ENCODE results near the gene PTPN1.

The PTPN1 gene

GRCh38 chr20:50509923-50510705, at the start of gene PTPN1 (continued):
- TF ChIP-seq, protein P1, sequence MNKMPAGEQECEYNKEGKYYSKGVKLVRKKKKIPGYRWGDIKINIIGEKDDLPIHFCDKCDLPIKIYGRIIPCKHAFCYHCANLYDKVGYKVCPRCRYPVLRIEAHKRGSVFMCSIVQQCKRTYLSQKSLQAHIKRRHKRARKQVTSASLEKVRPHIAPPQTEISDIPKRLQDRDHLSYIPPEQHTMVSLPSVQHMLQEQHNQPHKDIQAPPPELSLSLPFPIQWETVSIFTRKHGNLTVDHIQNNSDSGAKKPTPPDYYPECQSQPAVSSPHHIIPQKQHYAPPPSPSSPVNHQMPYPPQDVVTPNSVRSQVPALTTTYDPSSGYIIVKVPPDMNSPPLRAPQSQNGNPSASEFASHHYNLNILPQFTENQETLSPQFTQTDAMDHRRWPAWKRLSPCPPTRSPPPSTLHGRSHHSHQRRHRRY (tag by site-specific recombination; IDR thresholded peaks at IDR 0.05): no peak
- peak; percentile 57; the same call in 1 of the 2 replicates for TF ChIP-seq HIC1 (tag by site-specific recombination; IDR thresholded peaks at IDR 0.05)
- peak; percentile 63; the same call in 1 of the 2 replicates for TF ChIP-seq ZNF394 (tag by site-specific recombination; IDR thresholded peaks at IDR 0.05; ENCODE audit: borderline replicate concordance)
- no peak for TF ChIP-seq HOXC10 (CRISPR knock-in tag; IDR thresholded peaks at IDR 0.05)
- TF ChIP-seq ZNF214 (tag by site-specific recombination; IDR thresholded peaks at IDR 0.05; ENCODE audit: borderline replicate concordance): no peak
- TF ChIP-seq, protein P2, sequence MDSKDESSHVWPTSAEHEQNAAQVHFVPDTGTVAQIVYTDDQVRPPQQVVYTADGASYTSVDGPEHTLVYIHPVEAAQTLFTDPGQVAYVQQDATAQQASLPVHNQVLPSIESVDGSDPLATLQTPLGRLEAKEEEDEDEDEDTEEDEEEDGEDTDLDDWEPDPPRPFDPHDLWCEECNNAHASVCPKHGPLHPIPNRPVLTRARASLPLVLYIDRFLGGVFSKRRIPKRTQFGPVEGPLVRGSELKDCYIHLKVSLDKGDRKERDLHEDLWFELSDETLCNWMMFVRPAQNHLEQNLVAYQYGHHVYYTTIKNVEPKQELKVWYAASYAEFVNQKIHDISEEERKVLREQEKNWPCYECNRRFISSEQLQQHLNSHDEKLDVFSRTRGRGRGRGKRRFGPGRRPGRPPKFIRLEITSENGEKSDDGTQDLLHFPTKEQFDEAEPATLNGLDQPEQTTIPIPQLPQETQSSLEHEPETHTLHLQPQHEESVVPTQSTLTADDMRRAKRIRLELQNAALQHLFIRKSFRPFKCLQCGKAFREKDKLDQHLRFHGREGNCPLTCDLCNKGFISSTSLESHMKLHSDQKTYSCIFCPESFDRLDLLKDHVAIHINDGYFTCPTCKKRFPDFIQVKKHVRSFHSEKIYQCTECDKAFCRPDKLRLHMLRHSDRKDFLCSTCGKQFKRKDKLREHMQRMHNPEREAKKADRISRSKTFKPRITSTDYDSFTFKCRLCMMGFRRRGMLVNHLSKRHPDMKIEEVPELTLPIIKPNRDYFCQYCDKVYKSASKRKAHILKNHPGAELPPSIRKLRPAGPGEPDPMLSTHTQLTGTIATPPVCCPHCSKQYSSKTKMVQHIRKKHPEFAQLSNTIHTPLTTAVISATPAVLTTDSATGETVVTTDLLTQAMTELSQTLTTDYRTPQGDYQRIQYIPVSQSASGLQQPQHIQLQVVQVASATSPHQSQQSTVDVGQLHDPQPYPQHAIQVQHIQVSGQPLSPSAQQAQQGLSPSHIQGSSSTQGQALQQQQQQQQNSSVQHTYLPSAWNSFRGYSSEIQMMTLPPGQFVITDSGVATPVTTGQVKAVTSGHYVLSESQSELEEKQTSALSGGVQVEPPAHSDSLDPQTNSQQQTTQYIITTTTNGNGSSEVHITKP (tag by site-specific recombination; IDR thresholded peaks at IDR 0.05): no peak
- no peak for TF ChIP-seq ZNF202 (tag by site-specific recombination; IDR thresholded peaks at IDR 0.05; ENCODE audit: borderline replicate concordance)
- no peak for TF ChIP-seq ZNF114 (tag by site-specific recombination; IDR thresholded peaks at IDR 0.05)
- TF ChIP-seq ZNF677 (tag by site-specific recombination; IDR thresholded peaks at IDR 0.05): no peak
- TF ChIP-seq, protein P3, sequence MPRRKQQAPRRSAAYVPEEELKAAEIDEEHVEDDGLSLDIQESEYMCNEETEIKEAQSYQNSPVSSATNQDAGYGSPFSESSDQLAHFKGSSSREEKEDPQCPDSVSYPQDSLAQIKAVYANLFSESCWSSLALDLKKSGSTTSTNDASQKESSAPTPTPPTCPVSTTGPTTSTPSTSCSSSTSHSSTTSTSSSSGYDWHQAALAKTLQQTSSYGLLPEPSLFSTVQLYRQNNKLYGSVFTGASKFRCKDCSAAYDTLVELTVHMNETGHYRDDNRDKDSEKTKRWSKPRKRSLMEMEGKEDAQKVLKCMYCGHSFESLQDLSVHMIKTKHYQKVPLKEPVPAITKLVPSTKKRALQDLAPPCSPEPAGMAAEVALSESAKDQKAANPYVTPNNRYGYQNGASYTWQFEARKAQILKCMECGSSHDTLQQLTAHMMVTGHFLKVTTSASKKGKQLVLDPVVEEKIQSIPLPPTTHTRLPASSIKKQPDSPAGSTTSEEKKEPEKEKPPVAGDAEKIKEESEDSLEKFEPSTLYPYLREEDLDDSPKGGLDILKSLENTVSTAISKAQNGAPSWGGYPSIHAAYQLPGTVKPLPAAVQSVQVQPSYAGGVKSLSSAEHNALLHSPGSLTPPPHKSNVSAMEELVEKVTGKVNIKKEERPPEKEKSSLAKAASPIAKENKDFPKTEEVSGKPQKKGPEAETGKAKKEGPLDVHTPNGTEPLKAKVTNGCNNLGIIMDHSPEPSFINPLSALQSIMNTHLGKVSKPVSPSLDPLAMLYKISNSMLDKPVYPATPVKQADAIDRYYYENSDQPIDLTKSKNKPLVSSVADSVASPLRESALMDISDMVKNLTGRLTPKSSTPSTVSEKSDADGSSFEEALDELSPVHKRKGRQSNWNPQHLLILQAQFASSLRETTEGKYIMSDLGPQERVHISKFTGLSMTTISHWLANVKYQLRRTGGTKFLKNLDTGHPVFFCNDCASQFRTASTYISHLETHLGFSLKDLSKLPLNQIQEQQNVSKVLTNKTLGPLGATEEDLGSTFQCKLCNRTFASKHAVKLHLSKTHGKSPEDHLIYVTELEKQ (tag by site-specific recombination; IDR thresholded peaks at IDR 0.05; ENCODE audit: borderline replicate concordance): no peak
- no peak for TF ChIP-seq ZNF112 (tag by site-specific recombination; IDR thresholded peaks at IDR 0.05)
- peak; percentile 10; the same call in 1 of the 2 replicates for TF ChIP-seq GLIS1 (tag by site-specific recombination; IDR thresholded peaks at IDR 0.05)
- peak; percentile 96 for TF ChIP-seq ZFP69B (tag by site-specific recombination; IDR thresholded peaks at IDR 0.05)
- TF ChIP-seq ZNF10 (tag by site-specific recombination; IDR thresholded peaks at IDR 0.05): 0 out of 2 replicates have a peak, but pooled peaks have one; percentile 50
- peak; percentile 14; the same call in 1 of the 2 replicates for TF ChIP-seq ZNF561 (tag by site-specific recombination; IDR thresholded peaks at IDR 0.05; ENCODE audit: borderline replicate concordance)
- peak; percentile 66; the same call in 1 of the 2 replicates for TF ChIP-seq KLF8 (tag by site-specific recombination; IDR thresholded peaks at IDR 0.05)
- TF ChIP-seq ZNF211 (tag by site-specific recombination; IDR thresholded peaks at IDR 0.05; ENCODE audit: low read depth): no peak
- no peak for TF ChIP-seq ZSCAN4 (tag by site-specific recombination; IDR thresholded peaks at IDR 0.05)
- no peak for TF ChIP-seq REPIN1 (tag by site-specific recombination; IDR thresholded peaks at IDR 0.05; ENCODE audit: low read depth)
- TF ChIP-seq ZNF138 (tag by site-specific recombination; IDR thresholded peaks at IDR 0.05; ENCODE audit: borderline replicate concordance): no peak
- no peak for TF ChIP-seq ZNF585B (tag by site-specific recombination; IDR thresholded peaks at IDR 0.05)
- peak; percentile 91 for TF ChIP-seq ZFP37 (tag by site-specific recombination; IDR thresholded peaks at IDR 0.05)
- peak; percentile 59 for TF ChIP-seq ZNF335 (tag by site-specific recombination; conservative IDR thresholded peaks at IDR 0.05)
- no peak for TF ChIP-seq ZNF19 (tag by site-specific recombination; IDR thresholded peaks at IDR 0.05; ENCODE audit: low read depth)
- TF ChIP-seq, protein P4, sequence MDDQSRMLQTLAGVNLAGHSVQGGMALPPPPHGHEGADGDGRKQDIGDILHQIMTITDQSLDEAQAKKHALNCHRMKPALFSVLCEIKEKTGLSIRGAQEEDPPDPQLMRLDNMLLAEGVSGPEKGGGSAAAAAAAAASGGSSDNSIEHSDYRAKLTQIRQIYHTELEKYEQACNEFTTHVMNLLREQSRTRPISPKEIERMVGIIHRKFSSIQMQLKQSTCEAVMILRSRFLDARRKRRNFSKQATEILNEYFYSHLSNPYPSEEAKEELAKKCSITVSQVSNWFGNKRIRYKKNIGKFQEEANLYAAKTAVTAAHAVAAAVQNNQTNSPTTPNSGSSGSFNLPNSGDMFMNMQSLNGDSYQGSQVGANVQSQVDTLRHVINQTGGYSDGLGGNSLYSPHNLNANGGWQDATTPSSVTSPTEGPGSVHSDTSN (CRISPR knock-in tag; IDR thresholded peaks at IDR 0.05): no peak
- TF ChIP-seq ZNF785 (tag by site-specific recombination; IDR thresholded peaks at IDR 0.05): no peak
